SU-DHL-6 (cell line): ENCODE results near the gene IRF2.

Experiments used
- H2AFZ ChIP-seq: fragments of 200-600 bp; sonication (generic); 2 replicates; pipeline ENCODE4 v1.6.1; 2014; ENCODE audit warnings: low read depth, mild to moderate bottlenecking, moderate library complexity, mixed read lengths, antibody characterized with exemption, low read length; ENCODE audit not compliant: severe bottlenecking
- H3F3A ChIP-seq: fragments of 200-600 bp; shearing (Covaris generic); 2 replicates; pipeline ENCODE4 v1.6.0; 2016; ENCODE audit warnings: antibody characterized with exemption, mild to moderate bottlenecking; ENCODE audit not compliant: insufficient read depth
- H3K27ac ChIP-seq: fragments of 200-600 bp; sonication (generic); 2 replicates; pipeline ENCODE4 v1.5.1; 2016; ENCODE audit warnings: low read depth, mild to moderate bottlenecking, low read length, moderate library complexity, mixed read lengths
- H3K27me3 ChIP-seq: fragments of 200-600 bp; sonication (generic), shearing (Covaris generic); 2 replicates; pipeline ENCODE4 v1.6.0; 2014; ENCODE audit warnings: mild to moderate bottlenecking, low read length
- H3K36me3 ChIP-seq: fragments of 200-600 bp; sonication (generic); 2 replicates; pipeline ENCODE4 v1.6.1; 2014; ENCODE audit warnings: mild to moderate bottlenecking, low read length, mixed read lengths
- H3K4me2 ChIP-seq: fragments of 300-600, 200-600 bp; shearing (Covaris generic), sonication (generic); 2 replicates; pipeline ENCODE4 v1.6.0; 2014; ENCODE audit warnings: low read length, low read depth, mild to moderate bottlenecking; ENCODE audit not compliant: poor library complexity, severe bottlenecking
- H3K4me3 ChIP-seq: fragments of 200-600 bp; sonication (generic); 2 replicates; pipeline ENCODE4 v1.5.1; 2014; ENCODE audit warnings: antibody characterized with exemption, low read length, mild to moderate bottlenecking, mixed read lengths; ENCODE audit not compliant: insufficient read depth, poor library complexity, severe bottlenecking
- H3K79me2 ChIP-seq: fragments of 200-600 bp; sonication (generic); 2 replicates; pipeline ENCODE4 v1.6.1; 2014; ENCODE audit warnings: mild to moderate bottlenecking, low read length, moderate library complexity; ENCODE audit not compliant: insufficient read depth
- H3K9ac ChIP-seq: fragments of 200-600 bp; sonication (generic); 2 replicates; pipeline ENCODE4 v1.7.0; 2014; ENCODE audit warnings: mild to moderate bottlenecking, low read length
- H3K9me2 ChIP-seq: fragments of 200-600 bp; sonication (generic); replicated peaks from 2 replicates; pipeline ENCODE4 v1.6.1; 2014; ENCODE audit warnings: low read length; ENCODE audit not compliant: insufficient read depth
- H3K9me3 ChIP-seq: fragments of 200-600 bp; sonication (generic); 2 replicates; pipeline ENCODE4 v1.6.1; 2014; ENCODE audit warnings: low read length, mixed read lengths; ENCODE audit not compliant: insufficient read depth
- H4K20me1 ChIP-seq: fragments of 200-600 bp; sonication (generic); 2 replicates; pipeline ENCODE4 v1.6.1; 2014; ENCODE audit warnings: low read depth, mild to moderate bottlenecking, antibody characterized with exemption, low read length, moderate library complexity, mixed read lengths
- EZH2phosphoT487 ChIP-seq: fragments of 200-600 bp; sonication (generic), shearing (Covaris generic); conservative IDR thresholded peaks from 2 replicates; pipeline ENCODE4 v1.6.1; 2018; ENCODE audit warnings: mild to moderate bottlenecking, antibody characterized with exemption, low read length, moderate library complexity, mixed read lengths
- TF ChIP-seq, protein P1 (sequence below): fragments of 200-600 bp; sonication (generic); IDR thresholded peaks from one replicate; pipeline ENCODE4 v1.5.1; 2017; ENCODE audit warnings: antibody characterized with exemption, mild to moderate bottlenecking, low read length, moderate library complexity; ENCODE audit not compliant: insufficient read depth, poor library complexity, severe bottlenecking

Gene IRF2

DNA sequence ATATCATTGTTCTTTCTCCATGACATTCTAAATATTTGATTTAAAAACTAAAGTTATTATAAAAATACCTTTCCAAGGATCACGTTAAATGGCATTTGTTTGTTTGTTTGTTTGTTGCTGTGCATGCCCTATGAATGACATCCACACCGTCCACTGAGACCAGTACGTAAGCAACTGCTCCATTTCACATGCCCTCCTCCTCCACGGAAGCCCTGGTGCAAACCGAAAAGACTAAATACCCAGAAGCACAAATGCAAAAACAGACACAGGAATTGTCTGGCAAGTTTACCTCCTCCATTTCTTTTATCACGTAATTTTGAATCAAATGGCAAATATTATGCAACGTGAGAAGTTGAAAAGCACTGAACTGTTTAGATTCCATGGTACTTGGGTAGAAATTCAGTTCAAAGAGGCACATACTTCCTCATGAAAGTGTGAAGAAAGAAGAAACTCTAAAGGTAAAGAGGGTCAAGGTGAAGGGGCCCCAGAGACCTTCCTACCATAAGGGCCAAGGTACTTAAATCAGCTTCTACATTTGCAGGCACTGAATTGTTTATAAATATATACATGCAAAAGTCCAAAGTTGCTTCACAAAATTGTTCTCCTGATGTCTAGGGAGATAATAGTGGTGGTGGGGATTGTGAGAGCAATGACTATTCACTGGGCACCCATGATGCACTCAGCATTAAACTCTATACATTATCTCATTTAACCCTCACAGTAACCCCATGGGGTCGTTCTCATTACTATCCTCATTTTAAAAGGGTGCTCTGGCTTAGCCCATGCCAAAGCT is 23.4 kb downstream of the IRF2 start:
- Histone ChIP-seq H3K9me2 (no peaks in the 10 kb centered on the region), H3K27me3 (no peaks in the 10 kb centered on the region), H3K4me3 (no peak overlapping the region), H3K4me2 (no peak overlapping the region), H3K9me3 (no peaks in the 10 kb centered on the region), H3K27ac (no peak overlapping the region), H4K20me1 (no peaks in the 10 kb centered on the region), H3K36me3 (no peaks in the 10 kb centered on the region), H2AFZ (no peak overlapping the region), H3K9ac (no peak overlapping the region), H3K79me2 (peaks cover 61% of the 10 kb centered on the region), H3F3A (no peaks in the 10 kb centered on the region)
- no peak for TF ChIP-seq EZH2phosphoT487
- TF ChIP-seq, protein P1, sequence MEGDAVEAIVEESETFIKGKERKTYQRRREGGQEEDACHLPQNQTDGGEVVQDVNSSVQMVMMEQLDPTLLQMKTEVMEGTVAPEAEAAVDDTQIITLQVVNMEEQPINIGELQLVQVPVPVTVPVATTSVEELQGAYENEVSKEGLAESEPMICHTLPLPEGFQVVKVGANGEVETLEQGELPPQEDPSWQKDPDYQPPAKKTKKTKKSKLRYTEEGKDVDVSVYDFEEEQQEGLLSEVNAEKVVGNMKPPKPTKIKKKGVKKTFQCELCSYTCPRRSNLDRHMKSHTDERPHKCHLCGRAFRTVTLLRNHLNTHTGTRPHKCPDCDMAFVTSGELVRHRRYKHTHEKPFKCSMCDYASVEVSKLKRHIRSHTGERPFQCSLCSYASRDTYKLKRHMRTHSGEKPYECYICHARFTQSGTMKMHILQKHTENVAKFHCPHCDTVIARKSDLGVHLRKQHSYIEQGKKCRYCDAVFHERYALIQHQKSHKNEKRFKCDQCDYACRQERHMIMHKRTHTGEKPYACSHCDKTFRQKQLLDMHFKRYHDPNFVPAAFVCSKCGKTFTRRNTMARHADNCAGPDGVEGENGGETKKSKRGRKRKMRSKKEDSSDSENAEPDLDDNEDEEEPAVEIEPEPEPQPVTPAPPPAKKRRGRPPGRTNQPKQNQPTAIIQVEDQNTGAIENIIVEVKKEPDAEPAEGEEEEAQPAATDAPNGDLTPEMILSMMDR, result no peak

DNA sequence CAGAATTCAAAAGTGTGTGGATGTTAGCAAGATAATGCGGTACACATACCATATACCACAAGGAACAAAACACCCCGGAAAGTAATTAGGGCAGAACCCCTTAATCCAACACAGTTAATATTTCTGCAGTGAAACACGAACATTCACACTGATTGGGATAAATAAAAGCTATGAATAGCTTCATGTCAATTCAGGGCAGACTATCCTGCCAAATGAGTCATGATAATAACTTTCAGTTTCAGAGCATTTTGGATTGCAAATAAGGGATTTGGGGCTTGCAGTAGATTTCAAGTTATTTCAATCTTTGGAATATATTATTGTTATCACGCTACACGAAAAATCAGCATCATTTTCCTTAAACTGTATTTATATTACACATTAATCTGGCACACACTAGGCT is 24.3 kb downstream of the IRF2 start:
- H3K4me2 ChIP-seq, result no peak overlapping the region
- no peak overlapping the region for H3K27ac ChIP-seq
- no peak overlapping the region for H2AFZ ChIP-seq
- no peaks in the 10 kb centered on the region for H3K9me2 ChIP-seq
- no peak overlapping the region for H3K4me3 ChIP-seq
- no peaks in the 10 kb centered on the region for H4K20me1 ChIP-seq
- no peaks in the 10 kb centered on the region for H3K27me3 ChIP-seq
- H3K9me3 ChIP-seq, result no peaks in the 10 kb centered on the region
- H3K9ac ChIP-seq, result no peak overlapping the region
- TF ChIP-seq, protein P1, result no peak
- TF ChIP-seq EZH2phosphoT487, result no peak
- peaks cover 58% of the 10 kb centered on the region for H3K79me2 ChIP-seq
- no peaks in the 10 kb centered on the region for H3F3A ChIP-seq
- H3K36me3 ChIP-seq, result no peaks in the 10 kb centered on the region

DNA sequence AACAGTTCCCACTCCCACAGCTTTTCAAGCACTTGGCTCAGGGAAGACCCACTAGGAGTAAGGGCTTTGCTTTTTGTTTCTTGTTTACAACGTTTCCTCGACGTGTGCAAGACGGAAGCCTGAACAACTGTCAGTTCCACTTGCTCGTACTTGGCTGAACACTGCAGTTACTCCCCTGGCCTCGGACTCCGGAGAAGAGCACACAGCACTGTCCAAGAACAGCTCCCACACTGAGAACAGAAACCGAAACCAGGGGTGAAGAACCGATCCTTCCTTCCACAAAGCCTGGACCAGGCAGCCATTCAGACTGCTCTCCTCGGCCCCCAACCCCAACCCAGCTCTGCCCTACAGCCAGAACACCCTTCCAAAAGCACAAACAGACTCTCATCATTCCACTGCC is 25.5 kb downstream of the IRF2 start:
- Histone ChIP-seq H3K36me3 (no peaks in the 10 kb centered on the region), H3K9me3 (no peaks in the 10 kb centered on the region), H3K9me2 (no peaks in the 10 kb centered on the region), H3K9ac (no peak overlapping the region), H3K27me3 (no peaks in the 10 kb centered on the region), H4K20me1 (no peaks in the 10 kb centered on the region; the same call in 1 of the 2 replicates), H3K4me3 (no peak overlapping the region), H3K4me2 (no peak overlapping the region), H2AFZ (no peak overlapping the region), H3K79me2 (peaks cover 63% of the 10 kb centered on the region), H3K27ac (no peak overlapping the region), H3F3A (no peaks in the 10 kb centered on the region)
- TF ChIP-seq, protein P1, result no peak
- no peak for TF ChIP-seq EZH2phosphoT487
